HCT116 (cell line): ENCODE data around the gene ENTR1. TPM values are rescaled to one million over a fixed set of nuclear protein-coding genes. Genes with fewer than 3 reads are reported as not detected.

ENCODE experiments used
- ATAC-seq: fragments of 200-7000 bp; cut with Tn5 transposase; 2 replicates; pipeline ENCODE4 v1.9.1; 2020; ENCODE audit warnings: mild to moderate bottlenecking, moderate library complexity
- BruUV-seq: library from RNA; stranded (reverse); fragments of 400-500 nt; replicated peaks from 2 replicates; lab custom pipeline; 2021; lab: Mats Ljungman, UMichigan
- CTCF ChIA-PET: fragments of 300-600 bp; sonication (Branson Sonifier 250); formaldehyde crosslinking; loops from one replicate; lab custom pipeline; 2021; ENCODE audit warnings: antibody characterized with exemption; lab: Charles Lee
- POLR2A ChIA-PET: fragments of 300-600, 350-600 bp; sonication (Branson Sonifier 250); formaldehyde crosslinking; loops from one replicate; lab custom pipeline; 2021; ENCODE audit warnings: antibody characterized with exemption; lab: Charles Lee
- RAD21 ChIA-PET, 2 experiments: fragments of 300-600 bp; sonication (Branson Sonifier 250); formaldehyde crosslinking; loops; one replicate each; lab custom pipeline; 2023; ENCODE audit warnings: low total read pairs in 2 of 2; ENCODE audit not compliant: uncharacterized antibody in 2 of 2, unreplicated experiment in 2 of 2, low non-redundant PET in 1 of 2; lab: Charles Lee
- DNase-seq: peaks from one replicate; pipeline ENCODE4 v3.0.0-alpha.2; 2010; ENCODE audit warnings: low read depth, low spot score
- H2AFZ ChIP-seq: fragments of 200-600 bp; shearing (Covaris generic), sonication (generic); 2 replicates; pipeline ENCODE4 v1.6.1; 2017; ENCODE audit warnings: low read depth, mixed run types, mixed read lengths, antibody characterized with exemption, low read length; ENCODE audit not compliant: poor library complexity, severe bottlenecking
- H3K27ac ChIP-seq: 2 replicates; pipeline ENCODE4 v1.5.1; 2012; ENCODE audit warnings: low read depth, low read length
- H3K27me3 ChIP-seq: fragments of 200-600 bp; sonication (generic); 2 replicates; pipeline ENCODE4 v1.6.1; 2016; ENCODE audit warnings: mixed run types, low read length, mixed read lengths; ENCODE audit not compliant: insufficient read depth
- H3K36me3 ChIP-seq, 2 experiments: fragments of 200-500 bp in 1 of 2; fragments of 200-600 bp in 1 of 2; sonication (Bioruptor generic) in 1 of 2; sonication (generic) in 1 of 2; 2 replicates each; pipeline versions ENCODE4 v1.5.1 to v1.6.1; 2014 to 2016; ENCODE audit warnings: low read length in 2 of 2, inconsistent platforms in 1 of 2, mixed read lengths in 1 of 2, mixed run types in 1 of 2; ENCODE audit not compliant: insufficient read depth in 2 of 2, control insufficient read depth in 1 of 2
- H3K4me1 ChIP-seq, 2 experiments: fragments of 200-600 bp in 1 of 2; sonication (generic) in 1 of 2; 2 replicates each; pipeline versions ENCODE4 v1.5.1 to v1.6.1; 2012 to 2017; ENCODE audit warnings: low read length in 2 of 2, inconsistent platforms in 1 of 2, mild to moderate bottlenecking in 1 of 2, mixed read lengths in 1 of 2, mixed run types in 1 of 2, moderate library complexity in 1 of 2; ENCODE audit not compliant: insufficient read depth in 2 of 2, control insufficient read depth in 1 of 2
- H3K4me2 ChIP-seq: fragments of 200-600 bp; sonication (generic); 2 replicates; pipeline ENCODE4 v1.6.1; 2017; ENCODE audit warnings: mixed run types, low read length, mixed read lengths
- H3K4me3 ChIP-seq, 2 experiments: fragments of 200-600 bp in 1 of 2; sonication (generic) in 1 of 2; replicated peaks in 1 of 2; 2 replicates each; pipeline ENCODE4 v1.5.1; 2011 to 2016; ENCODE audit warnings: low read length in 2 of 2, control low read depth in 1 of 2, low read depth in 1 of 2, mild to moderate bottlenecking in 1 of 2, mixed read lengths in 1 of 2, mixed run types in 1 of 2
- H3K79me2 ChIP-seq: fragments of 200-600 bp; sonication (generic); 2 replicates; pipeline ENCODE4 v1.6.1; 2017; ENCODE audit warnings: mild to moderate bottlenecking, mixed run types, low read length, moderate library complexity, mixed read lengths; ENCODE audit not compliant: insufficient read depth
- H3K9ac ChIP-seq: fragments of 200-600 bp; sonication (generic); 2 replicates; pipeline ENCODE4 v1.6.1; 2016; ENCODE audit warnings: low read length, mixed read lengths
- H3K9me2 ChIP-seq: fragments of 200-600 bp; sonication (generic), shearing (Covaris generic); 2 replicates; pipeline ENCODE4 v1.6.1; 2017; ENCODE audit warnings: mixed run types, mild to moderate bottlenecking, moderate library complexity; ENCODE audit not compliant: insufficient read depth
- H3K9me3 ChIP-seq, 2 experiments: fragments of 200-500 bp in 1 of 2; fragments of 200-600 bp in 1 of 2; sonication (Bioruptor generic) in 1 of 2; sonication (generic) in 1 of 2; 2 replicates each; pipeline ENCODE4 v1.6.1; 2014 to 2017; ENCODE audit warnings: low read length in 2 of 2, mixed read lengths in 2 of 2, inconsistent platforms in 1 of 2, low read depth in 1 of 2, mild to moderate bottlenecking in 1 of 2, mixed run types in 1 of 2, moderate library complexity in 1 of 2; ENCODE audit not compliant: control insufficient read depth in 1 of 2, insufficient read depth in 1 of 2
- H4K20me1 ChIP-seq: fragments of 200-600 bp; sonication (generic), shearing (Covaris generic); 2 replicates; pipeline ENCODE4 v1.6.1; 2017; ENCODE audit warnings: mixed run types, mild to moderate bottlenecking, moderate library complexity; ENCODE audit not compliant: insufficient read depth
- CBX3 ChIP-seq: IDR thresholded peaks from 2 replicates; pipeline ENCODE4 v1.6.1; 2012; ENCODE audit warnings: low read depth
- EZH2 ChIP-seq: fragments of 200-600 bp; sonication (generic); IDR thresholded peaks from 2 replicates; pipeline ENCODE4 v1.6.1; 2017; ENCODE audit warnings: antibody characterized with exemption, mixed run types
- EZH2phosphoT487 ChIP-seq: fragments of 200-600 bp; IDR thresholded peaks from 2 replicates; pipeline ENCODE4 v1.6.1; 2018; ENCODE audit warnings: antibody characterized with exemption, borderline replicate concordance
- JUND ChIP-seq: IDR thresholded peaks from 2 replicates; pipeline ENCODE4 v1.6.1; 2012
- MAX ChIP-seq: IDR thresholded peaks from 2 replicates; pipeline ENCODE4 v1.6.1; 2012
- RAD21 ChIP-seq: IDR thresholded peaks from 2 replicates; pipeline ENCODE4 v1.6.1; 2012; ENCODE audit warnings: low read depth, mild to moderate bottlenecking
- REST ChIP-seq: IDR thresholded peaks from 2 replicates; pipeline ENCODE4 v1.6.1; 2012; ENCODE audit warnings: low read depth
- SIN3A ChIP-seq: IDR thresholded peaks from 2 replicates; pipeline ENCODE4 v1.6.1; 2012; ENCODE audit warnings: low read depth
- SP1 ChIP-seq: IDR thresholded peaks from 2 replicates; pipeline ENCODE4 v1.6.1; 2012; ENCODE audit warnings: low read depth
- SRF ChIP-seq: IDR thresholded peaks from 2 replicates; pipeline ENCODE4 v1.6.1; 2012; ENCODE audit warnings: low read depth
- TCF7L2 ChIP-seq: IDR thresholded peaks from 2 replicates; pipeline ENCODE4 v1.7.0; 2011; ENCODE audit warnings: borderline replicate concordance, inconsistent platforms; ENCODE audit not compliant: insufficient read depth, insufficient read length; ENCODE audit errors: extremely low read depth
- YY1 ChIP-seq: IDR thresholded peaks from 2 replicates; pipeline ENCODE4 v1.6.1; 2011; ENCODE audit warnings: low read length, low read depth, moderate library complexity, mild to moderate bottlenecking; ENCODE audit not compliant: insufficient replicate concordance; ENCODE audit errors: extremely low read depth
- ZNF274 ChIP-seq: fragments of 200-500 bp; sonication (Bioruptor generic); IDR thresholded peaks from 2 replicates; pipeline ENCODE4 v1.6.1; 2014; ENCODE audit warnings: mild to moderate bottlenecking, low read depth, low read length, inconsistent platforms
- intact Hi-C: fragments of 100-400 bp; cut with micrococcal nuclease; formaldehyde crosslinking; loops from 2 replicates; pipeline ENCODE4 v1.10.0; 2022
- total RNA-seq: library from RNA; stranded (reverse); gene quantifications from one replicate; pipeline ENCODE4 v1.2.1, GENCODE V29; 2021; ENCODE audit not compliant: unreplicated experiment
- TF ChIP-seq, protein P1 (sequence below): IDR thresholded peaks from 2 replicates; pipeline ENCODE4 v1.6.1; 2011; ENCODE audit warnings: mild to moderate bottlenecking, low read length, moderate library complexity; ENCODE audit not compliant: insufficient replicate concordance; ENCODE audit errors: extremely low read depth
- TF ChIP-seq, protein P2 (sequence below), 3 experiments: fragments of 200-600 bp in 1 of 3; sonication (generic) in 1 of 3; IDR thresholded peaks in 2 of 3; conservative IDR thresholded peaks in 1 of 3; 2 replicates each; pipeline ENCODE4 v1.5.1; 2012 to 2017; ENCODE audit warnings: low read depth in 2 of 3, low read length in 2 of 3, antibody characterized with exemption in 1 of 3, borderline replicate concordance in 1 of 3, control low read depth in 1 of 3, mild to moderate bottlenecking in 1 of 3, mixed read lengths in 1 of 3, mixed run types in 1 of 3, moderate library complexity in 1 of 3; ENCODE audit not compliant: insufficient read depth in 1 of 3

ENTR1 gene
- total RNA-seq, 1 experiment from 2014 or later, result 119 TPM

DNA sequence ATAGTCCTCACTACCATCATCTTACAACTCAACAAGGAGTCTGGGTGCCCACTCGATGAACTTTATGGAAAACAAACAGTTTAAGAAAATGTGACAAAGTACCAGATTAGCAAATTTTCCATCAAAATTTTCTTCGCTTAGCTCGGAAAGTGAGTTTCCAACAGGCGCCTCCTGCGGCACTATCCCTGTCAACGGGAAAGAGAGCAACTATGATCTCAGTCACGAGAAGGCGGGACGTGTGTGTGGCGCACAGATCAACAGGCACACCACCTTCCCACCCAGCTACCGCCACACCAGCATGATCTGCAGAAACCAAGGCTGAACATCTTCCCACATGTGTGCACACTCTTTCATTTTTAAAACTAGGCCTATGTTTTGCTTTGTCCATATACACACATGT is 42.9 kb upstream of the ENTR1 start:
- POLR2A ChIA-PET, result no interaction called here
- Histone ChIP-seq H3K9ac (no peak overlapping the region), H2AFZ (no peak overlapping the region), H3K27ac (no peak overlapping the region), H3K79me2 (peaks cover 3% of the 10 kb centered on the region; the same call in 1 of the 2 replicates), H3K9me2 (no peaks in the 10 kb centered on the region), H3K4me1 (no peaks in the 10 kb centered on the region), H3K4me3 (no peak overlapping the region), H4K20me1 (no peaks in the 10 kb centered on the region), H3K4me2 (no peak overlapping the region), H3K36me3 (peaks cover 39 to 57% of the 10 kb centered on the region in 2 experiments; a peak in 3 of 4 replicates), H3K9me3 (no peaks in the 10 kb centered on the region), H3K27me3 (no peaks in the 10 kb centered on the region)
- intact Hi-C loops, result no loop called here
- no TSS peak for BruUV-seq
- ATAC-seq, result no peak
- CTCF ChIA-PET, result no interaction called here
- RAD21 ChIA-PET, result interaction anchor here in 1 of 2 experiments (0.8 kb wide), 1 partner anchor 22 kb away, joined by 4 read pairs; no protein-coding TSS in a partner anchor
- no peak for DNase-seq
- no peak for TF ChIP-seq JUND
- TF ChIP-seq MAX, result no peak
- no peak for TF ChIP-seq SIN3A
- TF ChIP-seq CBX3, result no peak
- TF ChIP-seq, protein P1, sequence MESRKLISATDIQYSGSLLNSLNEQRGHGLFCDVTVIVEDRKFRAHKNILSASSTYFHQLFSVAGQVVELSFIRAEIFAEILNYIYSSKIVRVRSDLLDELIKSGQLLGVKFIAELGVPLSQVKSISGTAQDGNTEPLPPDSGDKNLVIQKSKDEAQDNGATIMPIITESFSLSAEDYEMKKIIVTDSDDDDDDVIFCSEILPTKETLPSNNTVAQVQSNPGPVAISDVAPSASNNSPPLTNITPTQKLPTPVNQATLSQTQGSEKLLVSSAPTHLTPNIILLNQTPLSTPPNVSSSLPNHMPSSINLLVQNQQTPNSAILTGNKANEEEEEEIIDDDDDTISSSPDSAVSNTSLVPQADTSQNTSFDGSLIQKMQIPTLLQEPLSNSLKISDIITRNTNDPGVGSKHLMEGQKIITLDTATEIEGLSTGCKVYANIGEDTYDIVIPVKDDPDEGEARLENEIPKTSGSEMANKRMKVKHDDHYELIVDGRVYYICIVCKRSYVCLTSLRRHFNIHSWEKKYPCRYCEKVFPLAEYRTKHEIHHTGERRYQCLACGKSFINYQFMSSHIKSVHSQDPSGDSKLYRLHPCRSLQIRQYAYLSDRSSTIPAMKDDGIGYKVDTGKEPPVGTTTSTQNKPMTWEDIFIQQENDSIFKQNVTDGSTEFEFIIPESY, result no peak
- TF ChIP-seq EZH2, result no peak
- TF ChIP-seq EZH2phosphoT487, result no peak
- TF ChIP-seq SP1, result no peak
- TF ChIP-seq SRF, result no peak
- no peak for TF ChIP-seq REST
- TF ChIP-seq, protein P2, sequence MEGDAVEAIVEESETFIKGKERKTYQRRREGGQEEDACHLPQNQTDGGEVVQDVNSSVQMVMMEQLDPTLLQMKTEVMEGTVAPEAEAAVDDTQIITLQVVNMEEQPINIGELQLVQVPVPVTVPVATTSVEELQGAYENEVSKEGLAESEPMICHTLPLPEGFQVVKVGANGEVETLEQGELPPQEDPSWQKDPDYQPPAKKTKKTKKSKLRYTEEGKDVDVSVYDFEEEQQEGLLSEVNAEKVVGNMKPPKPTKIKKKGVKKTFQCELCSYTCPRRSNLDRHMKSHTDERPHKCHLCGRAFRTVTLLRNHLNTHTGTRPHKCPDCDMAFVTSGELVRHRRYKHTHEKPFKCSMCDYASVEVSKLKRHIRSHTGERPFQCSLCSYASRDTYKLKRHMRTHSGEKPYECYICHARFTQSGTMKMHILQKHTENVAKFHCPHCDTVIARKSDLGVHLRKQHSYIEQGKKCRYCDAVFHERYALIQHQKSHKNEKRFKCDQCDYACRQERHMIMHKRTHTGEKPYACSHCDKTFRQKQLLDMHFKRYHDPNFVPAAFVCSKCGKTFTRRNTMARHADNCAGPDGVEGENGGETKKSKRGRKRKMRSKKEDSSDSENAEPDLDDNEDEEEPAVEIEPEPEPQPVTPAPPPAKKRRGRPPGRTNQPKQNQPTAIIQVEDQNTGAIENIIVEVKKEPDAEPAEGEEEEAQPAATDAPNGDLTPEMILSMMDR (IDR thresholded peaks at IDR 0.05 in 2 of 3, conservative IDR thresholded peaks at IDR 0.05 in 1 of 3; ENCODE audit: borderline replicate concordance in 1 of 3, insufficient read depth in 1 of 3, low read depth in 2 of 3, low read length in 2 of 3), result no peak
- TF ChIP-seq RAD21, result no peak
- no peak for TF ChIP-seq YY1
- no peak for TF ChIP-seq ZNF274
- TF ChIP-seq TCF7L2, result no peak
